Endothelial cell of umbilical vein (primary cell): ENCODE data around the gene STK10. TPM values are rescaled to one million over a fixed set of nuclear protein-coding genes. Genes with fewer than 3 reads are reported as not detected.

Experiments used
- BruUV-seq: library from RNA; stranded (reverse); fragments of 400-500 nt; replicated peaks from 2 replicates; lab custom pipeline; 2021; lab: Mats Ljungman, UMichigan
- CTCF ChIA-PET: fragments of 300-600, 350-600 bp; sonication (Branson Sonifier 250); formaldehyde crosslinking; loops from one replicate; lab custom pipeline; 2021; ENCODE audit warnings: antibody characterized with exemption, inconsistent platforms; lab: Charles Lee
- POLR2A ChIA-PET: fragments of 300-600, 350-600 bp; sonication (Branson Sonifier 250); formaldehyde crosslinking; loops from one replicate; lab custom pipeline; 2021; ENCODE audit warnings: antibody characterized with exemption, inconsistent platforms; lab: Charles Lee
- DNase-seq: peaks from one replicate; pipeline ENCODE4 v3.0.0-alpha.2; 2011; ENCODE audit warnings: low read depth, low spot score
- FAIRE-seq: peaks from 2 replicates; lab custom pipeline; 2011; peaks lifted over from hg19 to GRCh38; lab: Jason Lieb, UNC
- H2AFZ ChIP-seq: 2 replicates; pipeline ENCODE4 v1.6.0; 2012; ENCODE audit warnings: low read depth, low read length, control low read depth, inconsistent platforms
- H3K27ac ChIP-seq: 2 replicates; pipeline ENCODE4 v1.5.1; 2011; ENCODE audit warnings: low read depth, mild to moderate bottlenecking, control low read depth, low read length, moderate library complexity; ENCODE audit not compliant: insufficient read depth
- H3K27me3 ChIP-seq, 2 experiments: 2 replicates each; pipeline versions ENCODE4 v1.6.0 to v1.6.1; 2011; ENCODE audit warnings: low read length in 2 of 2, mixed read lengths in 1 of 2; ENCODE audit not compliant: control insufficient read depth in 2 of 2, insufficient read depth in 2 of 2
- H3K36me3 ChIP-seq, 2 experiments: 2 replicates in 1 of 2; 3 replicates in 1 of 2; pipeline ENCODE4 v1.5.1; 2011; ENCODE audit warnings: low read length in 2 of 2, mild to moderate bottlenecking in 1 of 2, moderate library complexity in 1 of 2; ENCODE audit not compliant: control insufficient read depth in 2 of 2, insufficient read depth in 2 of 2; ENCODE audit errors: extremely low read depth in 1 of 2
- H3K4me1 ChIP-seq: 3 replicates; pipeline ENCODE4 v1.5.1; 2011; ENCODE audit warnings: mild to moderate bottlenecking, low read length; ENCODE audit not compliant: control insufficient read depth, insufficient read depth; ENCODE audit errors: extremely low read depth
- H3K4me2 ChIP-seq: 2 replicates; pipeline ENCODE4 v1.6.1; 2011; ENCODE audit warnings: low read length, control low read depth, mixed read lengths; ENCODE audit not compliant: insufficient read depth
- H3K4me3 ChIP-seq, 3 experiments: fragments of 200-600 bp in 1 of 3; sonication (generic), shearing (Covaris generic) in 1 of 3; replicated peaks in 1 of 3; 2 replicates each; pipeline ENCODE4 v1.5.1; 2011 to 2016; ENCODE audit warnings: control low read depth in 3 of 3, low read length in 3 of 3, mild to moderate bottlenecking in 2 of 3, inconsistent platforms in 1 of 3, low read depth in 1 of 3, moderate library complexity in 1 of 3; ENCODE audit not compliant: insufficient read depth in 1 of 3
- H3K79me2 ChIP-seq: 2 replicates; pipeline ENCODE4 v1.6.0; 2012; ENCODE audit warnings: low read length, inconsistent platforms; ENCODE audit not compliant: control insufficient read depth, insufficient read depth
- H3K9ac ChIP-seq: replicated peaks from 2 replicates; pipeline ENCODE3; 2011; ENCODE audit warnings: low read length, control low read depth; ENCODE audit not compliant: insufficient read depth; ENCODE audit errors: extremely low read depth
- H3K9me1 ChIP-seq: replicated peaks from 3 replicates; pipeline ENCODE4 v1.6.0; 2011; ENCODE audit warnings: mild to moderate bottlenecking, low read length; ENCODE audit not compliant: control insufficient read depth, insufficient read depth; ENCODE audit errors: extremely low read depth
- H3K9me3 ChIP-seq: replicated peaks from 2 replicates; pipeline ENCODE4 v1.5.1; 2012; ENCODE audit warnings: low read length, inconsistent platforms; ENCODE audit not compliant: control insufficient read depth, insufficient read depth
- H4K20me1 ChIP-seq: replicated peaks from 2 replicates; pipeline ENCODE3; 2011; ENCODE audit warnings: mild to moderate bottlenecking, low read length; ENCODE audit not compliant: control insufficient read depth, insufficient read depth; ENCODE audit errors: extremely low read depth
- EZH2 ChIP-seq: IDR thresholded peaks from 2 replicates; pipeline ENCODE4 v1.6.1; 2012; ENCODE audit warnings: borderline replicate concordance, low read depth, mild to moderate bottlenecking, moderate library complexity, low read length, inconsistent platforms; ENCODE audit not compliant: severe bottlenecking
- FOS ChIP-seq: IDR thresholded peaks from 2 replicates; pipeline ENCODE4 v1.6.1; 2011; ENCODE audit warnings: mild to moderate bottlenecking, low read length, moderate library complexity, borderline replicate concordance; ENCODE audit not compliant: insufficient read depth
- GATA2 ChIP-seq: IDR thresholded peaks from 2 replicates; pipeline ENCODE4 v1.7.0; 2011; ENCODE audit warnings: low read depth, mild to moderate bottlenecking, moderate library complexity, mixed read lengths, low read length; ENCODE audit not compliant: insufficient read length, insufficient read depth
- JUN ChIP-seq: IDR thresholded peaks from 2 replicates; pipeline ENCODE4 v1.6.1; 2011; ENCODE audit warnings: borderline replicate concordance, low read depth; ENCODE audit not compliant: insufficient read length, insufficient read depth
- MYC ChIP-seq: IDR thresholded peaks from one replicate; pipeline ENCODE4 v1.6.1; 2011; ENCODE audit warnings: mild to moderate bottlenecking, low read depth, low read length
- POLR2A ChIP-seq: IDR thresholded peaks from 2 replicates; pipeline ENCODE4 v1.6.1; 2012; ENCODE audit warnings: low read depth, mild to moderate bottlenecking, control low read depth, low read length
- POLR2AphosphoS5 ChIP-seq: IDR thresholded peaks from 2 replicates; pipeline ENCODE4 v1.6.1; 2012; ENCODE audit warnings: low read depth, mild to moderate bottlenecking, control low read depth, low read length, moderate library complexity; ENCODE audit not compliant: insufficient read depth
- dilution Hi-C: fragments of 300-500 bp; cut with MboI; formaldehyde crosslinking; loops from one replicate; pipeline ENCODE4 v1.15.0; 2019; ENCODE audit warnings: low sequenced_read_pairs; ENCODE audit not compliant: extremely low pct_ligation_motif_present
- intact Hi-C: fragments of 100-400 bp; cut with micrococcal nuclease; formaldehyde crosslinking; loops from one replicate; pipeline ENCODE4 v1.10.0; 2022
- polyA plus RNA-seq, 4 experiments: library from polyadenylated mRNA; depleted of rRNA in 3 of 4; stranded (reverse) in 3 of 4; unstranded in 1 of 4; fragments of >200 nt; gene quantifications; 2 replicates each; pipeline versions ENCODE4 v1.2.1 to v1.2.3, GENCODE V29; 2011 to 2012; ENCODE audit warnings: missing spikeins in 1 of 4
- total RNA-seq: library from RNA; stranded (reverse); gene quantifications from 2 replicates; pipeline ENCODE4 v1.2.3, GENCODE V29; 2021
- TF ChIP-seq, protein P1 (sequence below): IDR thresholded peaks from 2 replicates; pipeline ENCODE4 v1.6.1; 2011; ENCODE audit not compliant: insufficient read depth, insufficient read length
- TF ChIP-seq, protein P2 (sequence below), 2 donors: IDR thresholded peaks; 1 replicate in 1 of 2; 2 replicates in 1 of 2; pipeline ENCODE4 v1.5.1; 2011; ENCODE audit warnings: low read length in 2 of 2, mild to moderate bottlenecking in 2 of 2, moderate library complexity in 2 of 2, control low read depth in 1 of 2, inconsistent platforms in 1 of 2, low read depth in 1 of 2; ENCODE audit not compliant: insufficient read depth in 1 of 2; ENCODE audit errors: extremely low read depth in 1 of 2

Gene STK10
- total and polyA plus RNA-seq, 2 donors (not counting 3 experiments of a cell fraction or from before 2014, with no cell fraction given): 16.9 to 47.2 TPM

DNA sequence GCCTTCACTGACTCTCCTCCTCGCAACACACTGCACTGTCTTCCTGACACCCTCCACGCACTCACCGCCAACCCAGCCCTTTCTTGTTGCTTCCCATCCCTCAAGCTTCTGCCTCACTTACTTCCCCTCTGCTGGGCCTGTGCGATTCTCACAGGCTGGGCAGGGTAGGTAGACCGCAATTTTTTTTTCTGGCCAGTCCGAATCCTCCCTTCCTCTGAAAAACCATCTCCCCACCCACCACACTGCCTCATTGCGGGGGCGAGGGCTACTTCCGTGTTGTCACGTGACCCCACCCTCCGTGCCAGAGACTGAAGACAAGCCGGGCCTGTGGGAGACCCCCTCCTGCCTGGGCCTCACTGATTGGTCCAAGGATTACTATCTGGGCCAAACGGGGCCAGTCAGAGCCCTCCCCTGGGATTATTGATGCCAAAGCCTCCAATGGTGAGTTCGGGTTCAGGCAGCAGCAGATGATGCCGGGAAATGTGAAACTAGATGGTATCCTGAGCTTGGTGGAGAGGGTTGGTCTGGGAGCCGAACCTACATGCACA, 73.1 kb downstream of the STK10 start:
- no TSS peak for BruUV-seq
- H2AFZ ChIP-seq: no peak overlapping the region
- H4K20me1 ChIP-seq: no peaks in the 10 kb centered on the region
- TF ChIP-seq EZH2: no peak
- TF ChIP-seq, protein P1, sequence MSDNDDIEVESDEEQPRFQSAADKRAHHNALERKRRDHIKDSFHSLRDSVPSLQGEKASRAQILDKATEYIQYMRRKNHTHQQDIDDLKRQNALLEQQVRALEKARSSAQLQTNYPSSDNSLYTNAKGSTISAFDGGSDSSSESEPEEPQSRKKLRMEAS: no peak
- TF ChIP-seq MYC: no peak
- no peak for TF ChIP-seq GATA2
- TF ChIP-seq, protein P2, sequence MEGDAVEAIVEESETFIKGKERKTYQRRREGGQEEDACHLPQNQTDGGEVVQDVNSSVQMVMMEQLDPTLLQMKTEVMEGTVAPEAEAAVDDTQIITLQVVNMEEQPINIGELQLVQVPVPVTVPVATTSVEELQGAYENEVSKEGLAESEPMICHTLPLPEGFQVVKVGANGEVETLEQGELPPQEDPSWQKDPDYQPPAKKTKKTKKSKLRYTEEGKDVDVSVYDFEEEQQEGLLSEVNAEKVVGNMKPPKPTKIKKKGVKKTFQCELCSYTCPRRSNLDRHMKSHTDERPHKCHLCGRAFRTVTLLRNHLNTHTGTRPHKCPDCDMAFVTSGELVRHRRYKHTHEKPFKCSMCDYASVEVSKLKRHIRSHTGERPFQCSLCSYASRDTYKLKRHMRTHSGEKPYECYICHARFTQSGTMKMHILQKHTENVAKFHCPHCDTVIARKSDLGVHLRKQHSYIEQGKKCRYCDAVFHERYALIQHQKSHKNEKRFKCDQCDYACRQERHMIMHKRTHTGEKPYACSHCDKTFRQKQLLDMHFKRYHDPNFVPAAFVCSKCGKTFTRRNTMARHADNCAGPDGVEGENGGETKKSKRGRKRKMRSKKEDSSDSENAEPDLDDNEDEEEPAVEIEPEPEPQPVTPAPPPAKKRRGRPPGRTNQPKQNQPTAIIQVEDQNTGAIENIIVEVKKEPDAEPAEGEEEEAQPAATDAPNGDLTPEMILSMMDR (IDR thresholded peaks at IDR 0.05; ENCODE audit: extremely low read depth in 1 of 2, insufficient read depth in 1 of 2, low read depth in 1 of 2, low read length in 2 of 2): no peak
- TF ChIP-seq JUN: no peak
- TF ChIP-seq FOS: no peak
- no peak for TF ChIP-seq POLR2AphosphoS5
- TF ChIP-seq POLR2A: no peak
- no peak overlapping the region for H3K4me2 ChIP-seq
- intact Hi-C loops: no loop called here
- ChIA-PET CTCF (interaction anchor here (2.9 kb wide), 1 partner anchor 74 kb away, joined by 12 read pairs; the partner anchor contains the start of gene STK10), POLR2A (no interaction called here)
- H3K9ac ChIP-seq: no peak overlapping the region
- no peaks in the 10 kb centered on the region for H3K27me3 ChIP-seq
- FAIRE-seq (no peak), DNase-seq (no peak)
- peaks cover 16% of the 10 kb centered on the region for H3K4me1 ChIP-seq
- no peak overlapping the region for H3K27ac ChIP-seq
- H3K4me3 ChIP-seq: no peak overlapping the region
- H3K36me3 ChIP-seq: no peaks in the 10 kb centered on the region
- no peaks in the 10 kb centered on the region for H3K9me1 ChIP-seq
- dilution Hi-C loops: no loop called here
- H3K79me2 ChIP-seq: no peaks in the 10 kb centered on the region
- H3K9me3 ChIP-seq: no peaks in the 10 kb centered on the region
